SKM-1 treated with dmso at 0.1 percent for 144 hours (cell line): Measurements from ENCODE around the gene EXOC3L1.
A peak's percentile ranks its signal among the peaks of the same experiment; 100 is the strongest.

Source experiments
- DNase-seq: peaks from one replicate; lab custom pipeline; 2025; ENCODE audit not compliant: unreplicated experiment; lab: John Stamatoyannopoulos, UW

Gene EXOC3L1

GRCh38 chr16:67190041-67190440 is at the start of gene EXOC3L1:
EXOC3L1 (minus strand) TSS chr16:67190136; CDS start chr16:67189676, 460 bp downstream.
- DNase-seq, result no peak

- DNase-seq, result no peak
Measured at GRCh38 chr16:67238806-67239470, 49.0 kb upstream of the EXOC3L1 start.

- no peak for DNase-seq
Measured at GRCh38 chr16:67238278-67238575, 48.3 kb upstream of the EXOC3L1 start.

- no peak for DNase-seq
Measured at GRCh38 chr16:67237396-67238277, 47.7 kb upstream of the EXOC3L1 start.

GRCh38 chr16:67236563-67237395 is 46.8 kb upstream of the EXOC3L1 start:
- peak; percentile 44 for DNase-seq

GRCh38 chr16:67235816-67236562 is 46.1 kb upstream of the EXOC3L1 start:
- no peak for DNase-seq

GRCh38 chr16:67234180-67234597 is 44.3 kb upstream of the EXOC3L1 start:
- no peak for DNase-seq

- no peak for DNase-seq
Measured at GRCh38 chr16:67233596-67233995, 43.7 kb upstream of the EXOC3L1 start.

- DNase-seq, result no peak
Measured at GRCh38 chr16:67230809-67231660, 41.1 kb upstream of the EXOC3L1 start.

- no peak for DNase-seq
Measured at GRCh38 chr16:67229906-67230808, 40.2 kb upstream of the EXOC3L1 start.

GRCh38 chr16:67228905-67229304 is 39.0 kb upstream of the EXOC3L1 start:
- no peak for DNase-seq

GRCh38 chr16:67228034-67228785 is 38.3 kb upstream of the EXOC3L1 start:
- no peak for DNase-seq

- no peak for DNase-seq
Measured at GRCh38 chr16:67227567-67227921, 37.6 kb upstream of the EXOC3L1 start.

GRCh38 chr16:67226804-67227566 is 37.0 kb upstream of the EXOC3L1 start, which contains the start of gene TMEM208:
TMEM208 (plus strand) TSS chr16:67227130; CDS start chr16:67227219, 89 bp downstream.
- peak; percentile 91 for DNase-seq

GRCh38 chr16:67226295-67226803 is 36.4 kb upstream of the EXOC3L1 start:
- DNase-seq, result no peak

- DNase-seq, result no peak
Measured at GRCh38 chr16:67223992-67224391, 34.1 kb upstream of the EXOC3L1 start.
